DOHH2 (cell line): ENCODE measurements around the gene BRDT.

Source experiments
- H3F3A ChIP-seq: fragments of 200-600 bp; sonication (generic), shearing (Covaris generic); 2 replicates; pipeline ENCODE4 v1.6.0; 2016; ENCODE audit warnings: antibody characterized with exemption, mild to moderate bottlenecking; ENCODE audit not compliant: control insufficient read depth, insufficient read depth
- H3K27ac ChIP-seq: fragments of 200-600 bp; sonication (generic); 2 replicates; pipeline ENCODE4 v1.5.1; 2014; ENCODE audit warnings: low read depth, mild to moderate bottlenecking, low read length, moderate library complexity
- H3K27me3 ChIP-seq: fragments of 200-600 bp; sonication (generic); 2 replicates; pipeline ENCODE4 v1.6.1; 2014; ENCODE audit warnings: mild to moderate bottlenecking, low read length, mixed read lengths; ENCODE audit not compliant: control insufficient read depth
- H3K36me3 ChIP-seq: fragments of 200-600 bp; sonication (generic); 2 replicates; pipeline ENCODE4 v1.6.1; 2014; ENCODE audit warnings: mild to moderate bottlenecking, low read length, moderate library complexity, mixed read lengths; ENCODE audit not compliant: control insufficient read depth
- H3K4me1 ChIP-seq: fragments of 200-600 bp; sonication (generic); 2 replicates; pipeline ENCODE4 v1.6.1; 2014; ENCODE audit warnings: mild to moderate bottlenecking, low read length, mixed read lengths; ENCODE audit not compliant: control insufficient read depth
- H3K4me2 ChIP-seq: fragments of 200-600 bp; sonication (generic); 2 replicates; pipeline ENCODE4 v1.6.0; 2014; ENCODE audit warnings: mild to moderate bottlenecking, low read length, moderate library complexity
- H3K4me3 ChIP-seq: fragments of 200-600 bp; sonication (generic); 2 replicates; pipeline ENCODE4 v1.5.1; 2014; ENCODE audit warnings: mild to moderate bottlenecking, low read length, mixed read lengths
- H3K79me2 ChIP-seq: fragments of 200-600 bp; sonication (generic); 2 replicates; pipeline ENCODE4 v1.6.1; 2014; ENCODE audit warnings: mild to moderate bottlenecking, low read length, mixed read lengths; ENCODE audit not compliant: control insufficient read depth
- H3K9me2 ChIP-seq: fragments of 200-600 bp; sonication (generic); replicated peaks from 2 replicates; pipeline ENCODE4 v1.6.1; 2014; ENCODE audit warnings: mild to moderate bottlenecking, low read length, mixed read lengths; ENCODE audit not compliant: control insufficient read depth
- H3K9me3 ChIP-seq: fragments of 200-600 bp; sonication (generic); 2 replicates; pipeline ENCODE4 v1.6.1; 2014; ENCODE audit warnings: antibody characterized with exemption, low read length, mixed read lengths; ENCODE audit not compliant: control insufficient read depth, insufficient read depth
- H4K20me1 ChIP-seq: fragments of 200-600 bp; sonication (generic); 2 replicates; pipeline ENCODE4 v1.6.0; 2014; ENCODE audit warnings: low read depth, mild to moderate bottlenecking, antibody characterized with exemption, low read length, moderate library complexity; ENCODE audit not compliant: control insufficient read depth, insufficient read depth
- EZH2phosphoT487 ChIP-seq: fragments of 200-600 bp; sonication (generic); IDR thresholded peaks from 2 replicates; pipeline ENCODE4 v1.6.1; 2017; ENCODE audit warnings: borderline replicate concordance, mild to moderate bottlenecking, antibody characterized with exemption, low read length, moderate library complexity, mixed read lengths
- TF ChIP-seq, protein P1 (sequence below): fragments of 200-600 bp; sonication (generic); IDR thresholded peaks from one replicate; pipeline ENCODE4 v1.5.1; 2014; ENCODE audit warnings: antibody characterized with exemption, mild to moderate bottlenecking, low read depth, low read length; ENCODE audit not compliant: poor library complexity, severe bottlenecking

The BRDT gene

DNA sequence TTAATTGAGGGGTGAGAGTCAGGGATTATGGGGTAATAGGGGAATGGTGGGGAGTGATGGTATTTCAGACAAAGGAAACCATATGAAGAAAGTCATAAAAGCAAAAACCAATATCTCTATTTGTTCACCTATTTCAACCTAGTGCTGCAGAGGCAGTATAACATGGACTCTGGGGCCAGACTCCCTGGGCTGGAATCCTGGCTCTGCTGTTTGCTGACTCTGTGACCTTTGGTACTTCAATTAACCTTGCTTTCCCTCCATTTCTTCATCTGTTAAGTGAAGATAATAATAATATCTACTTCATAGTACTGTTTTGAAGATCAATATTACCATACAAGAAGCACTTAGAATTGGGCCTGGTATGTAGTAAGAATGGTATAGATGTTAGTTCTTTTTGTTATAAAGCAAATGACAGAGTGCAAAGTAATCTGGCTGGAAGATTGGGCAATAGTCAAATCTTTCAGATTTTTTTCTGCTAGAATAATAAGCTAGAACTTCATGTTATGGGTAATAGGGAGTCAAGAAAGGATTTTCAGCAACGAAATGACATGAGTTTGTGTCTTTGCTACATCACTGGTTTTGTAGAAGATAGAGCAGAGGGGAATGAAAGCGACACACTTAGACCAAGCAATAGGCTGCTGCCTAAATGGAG, 89.6 kb downstream of the BRDT start:
- Histone ChIP-seq H3K27me3 (peaks cover 13% of the 10 kb centered on the region), H4K20me1 (no peaks in the 10 kb centered on the region), H3K4me1 (no peaks in the 10 kb centered on the region)

DNA sequence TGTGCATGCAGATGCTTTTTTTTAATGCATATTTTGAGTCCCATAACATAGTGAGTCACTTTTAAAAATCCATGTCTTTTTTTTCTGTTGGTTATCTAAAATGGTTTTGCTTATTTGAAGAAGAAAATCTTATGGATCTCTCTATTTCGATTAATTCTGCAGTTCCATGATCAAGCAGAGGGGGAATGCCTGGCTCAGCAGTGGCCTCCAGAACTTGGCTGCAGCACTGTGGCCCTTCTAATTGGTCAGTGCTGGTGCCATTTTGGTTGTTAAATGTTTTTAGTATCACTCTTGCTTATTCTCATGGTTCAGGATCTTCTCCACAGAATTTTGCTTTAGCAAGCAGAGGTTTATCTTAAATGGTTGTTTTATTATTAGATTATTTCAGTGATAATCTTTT, 91.8 kb downstream of the BRDT start:
- no peaks in the 10 kb centered on the region for H3K36me3 ChIP-seq

More for the DNA sequence above, 89.6 kb downstream of the BRDT start:
- Histone ChIP-seq H3F3A (no peaks in the 10 kb centered on the region), H3K4me3 (no peak overlapping the region), H3K79me2 (no peaks in the 10 kb centered on the region), H3K36me3 (no peaks in the 10 kb centered on the region), H3K4me2 (no peak overlapping the region), H3K27ac (no peak overlapping the region), H3K9me2 (no peaks in the 10 kb centered on the region), H3K9me3 (no peaks in the 10 kb centered on the region)
- TF ChIP-seq, protein P1, sequence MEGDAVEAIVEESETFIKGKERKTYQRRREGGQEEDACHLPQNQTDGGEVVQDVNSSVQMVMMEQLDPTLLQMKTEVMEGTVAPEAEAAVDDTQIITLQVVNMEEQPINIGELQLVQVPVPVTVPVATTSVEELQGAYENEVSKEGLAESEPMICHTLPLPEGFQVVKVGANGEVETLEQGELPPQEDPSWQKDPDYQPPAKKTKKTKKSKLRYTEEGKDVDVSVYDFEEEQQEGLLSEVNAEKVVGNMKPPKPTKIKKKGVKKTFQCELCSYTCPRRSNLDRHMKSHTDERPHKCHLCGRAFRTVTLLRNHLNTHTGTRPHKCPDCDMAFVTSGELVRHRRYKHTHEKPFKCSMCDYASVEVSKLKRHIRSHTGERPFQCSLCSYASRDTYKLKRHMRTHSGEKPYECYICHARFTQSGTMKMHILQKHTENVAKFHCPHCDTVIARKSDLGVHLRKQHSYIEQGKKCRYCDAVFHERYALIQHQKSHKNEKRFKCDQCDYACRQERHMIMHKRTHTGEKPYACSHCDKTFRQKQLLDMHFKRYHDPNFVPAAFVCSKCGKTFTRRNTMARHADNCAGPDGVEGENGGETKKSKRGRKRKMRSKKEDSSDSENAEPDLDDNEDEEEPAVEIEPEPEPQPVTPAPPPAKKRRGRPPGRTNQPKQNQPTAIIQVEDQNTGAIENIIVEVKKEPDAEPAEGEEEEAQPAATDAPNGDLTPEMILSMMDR: no peak
- no peak for TF ChIP-seq EZH2phosphoT487

DNA sequence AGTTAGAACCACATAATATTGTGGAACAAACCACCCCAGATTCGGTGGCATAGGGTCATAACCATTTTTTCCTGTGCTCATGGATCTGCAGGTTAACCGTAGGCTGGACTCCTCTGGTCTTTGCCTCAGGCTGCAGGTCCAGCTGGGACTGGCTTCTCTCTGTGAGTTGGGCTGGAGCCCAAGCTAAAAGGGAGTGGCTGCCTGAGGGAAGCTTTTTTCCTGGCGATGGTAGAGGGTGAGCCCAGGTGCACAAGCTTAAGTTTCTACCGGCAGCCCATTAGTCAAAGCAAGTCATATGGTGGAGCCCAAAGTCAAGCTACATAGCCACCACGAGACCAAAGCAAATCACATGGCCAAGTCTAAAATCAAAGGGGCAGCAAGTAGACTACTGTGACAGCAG, 94.4 kb downstream of the BRDT start:
- peaks cover 3% of the 10 kb centered on the region; the same call in 1 of the 2 replicates for H3K27me3 ChIP-seq
- no peaks in the 10 kb centered on the region for H3K36me3 ChIP-seq
- H3F3A ChIP-seq: no peaks in the 10 kb centered on the region
- no peaks in the 10 kb centered on the region for H3K79me2 ChIP-seq
- no peak overlapping the region for H3K27ac ChIP-seq
- H3K9me2 ChIP-seq: no peaks in the 10 kb centered on the region
- no peak for TF ChIP-seq EZH2phosphoT487
- TF ChIP-seq, protein P1: no peak
- no peaks in the 10 kb centered on the region for H3K9me3 ChIP-seq
- H4K20me1 ChIP-seq: no peaks in the 10 kb centered on the region
- H3K4me3 ChIP-seq: no peak overlapping the region
- H3K4me2 ChIP-seq: no peak overlapping the region
- no peaks in the 10 kb centered on the region for H3K4me1 ChIP-seq

More for the DNA sequence above, 91.8 kb downstream of the BRDT start:
- Histone ChIP-seq H3K4me3 (no peak overlapping the region), H3K27me3 (0 out of 2 replicates have a peak, but pooled peaks cover 4% of the 10 kb centered on the region), H4K20me1 (no peaks in the 10 kb centered on the region), H3K4me1 (no peaks in the 10 kb centered on the region), H3K79me2 (no peaks in the 10 kb centered on the region), H3K9me2 (no peaks in the 10 kb centered on the region), H3K9me3 (no peaks in the 10 kb centered on the region), H3F3A (no peaks in the 10 kb centered on the region), H3K27ac (no peak overlapping the region), H3K4me2 (no peak overlapping the region)
- TF ChIP-seq, protein P1: no peak
- no peak for TF ChIP-seq EZH2phosphoT487
